ENCODE measurements around the gene PLAA. TPM values are rescaled to one million over a fixed set of nuclear protein-coding genes. Genes with fewer than 3 reads are reported as not detected.

The PLAA gene
- total and polyA plus RNA-seq, 2 donors from 2014 or later: 12.0 to 26.9 TPM

GRCh38 chr9:26935847-26936246, 11.2 kb downstream of the PLAA start:
- Histone ChIP-seq H3K4me1 (ENCODE audit: control insufficient read depth in 2 of 3, insufficient read depth in 2 of 3, low read depth in 1 of 3, low read length in 3 of 3) (no peaks in the 10 kb centered on the region), H3K27me3 (ENCODE audit: control insufficient read depth, insufficient read depth, low read length) (no peaks in the 10 kb centered on the region), H3K27ac (ENCODE audit: low read depth in 2 of 2, low read length in 2 of 2) (no peak overlapping the region), H3K36me3 (ENCODE audit: control insufficient read depth in 2 of 3, insufficient read depth in 3 of 3, low read length in 3 of 3) (no peaks in the 10 kb centered on the region), H3K9ac (ENCODE audit: low read length in 3 of 3) (no peak overlapping the region), H3K9me3 (ENCODE audit: control insufficient read depth in 2 of 3, insufficient read depth in 1 of 3, low read length in 3 of 3) (peaks cover 0 to 5% (median 0%) of the 10 kb centered on the region in 3 donors), H3K4me3 (ENCODE audit: low read length in 3 of 3) (no peak overlapping the region)
- FAIRE-seq (no peak), DNase-seq (no peak)
- intact Hi-C loops (cut with DNase I): no loop called here
- TF ChIP-seq CTCF (IDR thresholded peaks at IDR 0.05; ENCODE audit: borderline replicate concordance, extremely low read depth, insufficient read depth): no peak

- Histone ChIP-seq H3K27ac (ENCODE audit: low read depth in 2 of 2, low read length in 2 of 2) (no peak overlapping the region), H3K27me3 (ENCODE audit: control insufficient read depth, insufficient read depth, low read length) (no peaks in the 10 kb centered on the region), H3K9ac (ENCODE audit: low read length in 3 of 3) (no peak overlapping the region), H3K9me3 (ENCODE audit: control insufficient read depth in 2 of 3, insufficient read depth in 1 of 3, low read length in 3 of 3) (no peaks in the 10 kb centered on the region), H3K4me1 (ENCODE audit: control insufficient read depth in 2 of 3, insufficient read depth in 2 of 3, low read depth in 1 of 3, low read length in 3 of 3) (no peaks in the 10 kb centered on the region), H3K4me3 (ENCODE audit: low read length in 3 of 3) (no peak overlapping the region), H3K36me3 (ENCODE audit: control insufficient read depth in 2 of 3, insufficient read depth in 3 of 3, low read length in 3 of 3) (peaks cover 14 to 18% (median 14%) of the 10 kb centered on the region in 3 donors)
- DNase-seq (peak in 3 of 5 donors; percentile 19 to 37 (median 37)), FAIRE-seq (no peak)
- TF ChIP-seq CTCF (IDR thresholded peaks at IDR 0.05; ENCODE audit: borderline replicate concordance, extremely low read depth, insufficient read depth): no peak
- intact Hi-C loops (cut with DNase I): no loop called here
Measured at GRCh38 chr9:26928902-26929495, 18.0 kb downstream of the PLAA start.

- Histone ChIP-seq H3K4me3 (ENCODE audit: low read length in 3 of 3) (no peak overlapping the region), H3K27ac (ENCODE audit: low read depth in 2 of 2, low read length in 2 of 2) (no peak overlapping the region), H3K9ac (ENCODE audit: low read length in 3 of 3) (no peak overlapping the region), H3K27me3 (ENCODE audit: control insufficient read depth, insufficient read depth, low read length) (no peaks in the 10 kb centered on the region), H3K4me1 (ENCODE audit: control insufficient read depth in 2 of 3, insufficient read depth in 2 of 3, low read depth in 1 of 3, low read length in 3 of 3) (no peaks in the 10 kb centered on the region), H3K36me3 (ENCODE audit: control insufficient read depth in 2 of 3, insufficient read depth in 3 of 3, low read length in 3 of 3) (peaks cover 22 to 31% (median 28%) of the 10 kb centered on the region in 3 donors), H3K9me3 (ENCODE audit: control insufficient read depth in 2 of 3, insufficient read depth in 1 of 3, low read length in 3 of 3) (no peaks in the 10 kb centered on the region)
- intact Hi-C loops (cut with DNase I): no loop called here
- no peak for DNase-seq
- no peak for FAIRE-seq
- no peak for TF ChIP-seq CTCF (IDR thresholded peaks at IDR 0.05; ENCODE audit: borderline replicate concordance, extremely low read depth, insufficient read depth)
Measured at GRCh38 chr9:26925609-26926008, 21.4 kb downstream of the PLAA start.

- Histone ChIP-seq H3K27me3 (ENCODE audit: control insufficient read depth, insufficient read depth, low read length) (no peaks in the 10 kb centered on the region), H3K27ac (ENCODE audit: low read depth in 2 of 2, low read length in 2 of 2) (no peak overlapping the region), H3K36me3 (ENCODE audit: control insufficient read depth in 2 of 3, insufficient read depth in 3 of 3, low read length in 3 of 3) (peaks cover 16 to 50% (median 25%) of the 10 kb centered on the region in 3 donors), H3K4me1 (ENCODE audit: control insufficient read depth in 2 of 3, insufficient read depth in 2 of 3, low read depth in 1 of 3, low read length in 3 of 3) (no peaks in the 10 kb centered on the region), H3K9ac (ENCODE audit: low read length in 3 of 3) (no peak overlapping the region), H3K9me3 (ENCODE audit: control insufficient read depth in 2 of 3, insufficient read depth in 1 of 3, low read length in 3 of 3) (no peaks in the 10 kb centered on the region), H3K4me3 (ENCODE audit: low read length in 3 of 3) (no peak overlapping the region)
- no peak for FAIRE-seq
- intact Hi-C loops (cut with DNase I): no loop called here
- no peak for TF ChIP-seq CTCF (IDR thresholded peaks at IDR 0.05; ENCODE audit: borderline replicate concordance, extremely low read depth, insufficient read depth)
- no peak for DNase-seq
Measured at GRCh38 chr9:26919698-26920097, 27.3 kb downstream of the PLAA start.
